A549 (cell line): ENCODE results near the gene NANOS3. TPM values are rescaled to one million over a fixed set of nuclear protein-coding genes. Genes with fewer than 3 reads are reported as not detected.
A peak's percentile ranks its signal among the peaks of the same experiment; 100 is the strongest.

Experiments
- ATOH8 ChIP-seq: fragments of 250-450 bp; sonication (Bioruptor Pico); IDR thresholded peaks from 2 replicates; pipeline ENCODE4 v1.5.0; 2020; ENCODE audit warnings: low read depth, mild to moderate bottlenecking, moderate library complexity
- CEBPB ChIP-seq, 2 experiments: fragments of >200 bp in 1 of 2; sonication (Bioruptor Twin) in 1 of 2; formaldehyde crosslinking in 1 of 2; IDR thresholded peaks; 2 replicates each; pipeline ENCODE4 v1.6.1; 2012 to 2016
- EHMT2 ChIP-seq: fragments of 200-600 bp; sonication (generic); IDR thresholded peaks from 2 replicates; pipeline ENCODE4 v1.6.1; 2016; ENCODE audit warnings: antibody characterized with exemption, low read depth, mild to moderate bottlenecking, moderate library complexity
- FOSB ChIP-seq: fragments of 250-450 bp; sonication (Bioruptor Pico); IDR thresholded peaks from 2 replicates; pipeline ENCODE4 v1.5.0; 2020; ENCODE audit warnings: mild to moderate bottlenecking, moderate library complexity
- HDAC2 ChIP-seq: fragments of 200-600 bp; sonication (generic); IDR thresholded peaks from 2 replicates; pipeline ENCODE4 v1.6.1; 2016
- HEYL ChIP-seq: fragments of 250-450 bp; sonication (Bioruptor Pico); IDR thresholded peaks from 2 replicates; pipeline ENCODE4 v1.8.0; 2021; ENCODE audit warnings: mild to moderate bottlenecking, moderate library complexity
- HMGXB4 ChIP-seq: fragments of 250-450 bp; sonication (Bioruptor Pico); IDR thresholded peaks from 2 replicates; pipeline ENCODE4 v1.5.0; 2021; ENCODE audit warnings: mild to moderate bottlenecking, moderate library complexity, borderline replicate concordance
- JUN ChIP-seq, 2 experiments: fragments of >200 bp; sonication (Bioruptor Twin); formaldehyde crosslinking; IDR thresholded peaks; 2 replicates in 1 of 2; 3 replicates in 1 of 2; pipeline ENCODE4 v1.6.1; 2016 to 2017
- KDM1A ChIP-seq: fragments of 200-600 bp; sonication (generic); IDR thresholded peaks from 2 replicates; pipeline ENCODE4 v1.6.1; 2016; ENCODE audit warnings: low read depth, mild to moderate bottlenecking
- MAX ChIP-seq: IDR thresholded peaks from 2 replicates; pipeline ENCODE4 v1.6.1; 2012
- MAZ ChIP-seq: fragments of 150-350 bp; IDR thresholded peaks from 2 replicates; pipeline ENCODE4 v1.6.1; 2014; ENCODE audit warnings: antibody characterized with exemption, low read depth, low read length, borderline replicate concordance
- MYC ChIP-seq: IDR thresholded peaks from 2 replicates; pipeline ENCODE4 v1.6.1; 2012; ENCODE audit warnings: mild to moderate bottlenecking, inconsistent platforms, low read length, improper control_type of control experiment, borderline replicate concordance
- NR3C1 ChIP-seq: fragments of >200 bp; sonication (Bioruptor Twin); formaldehyde crosslinking; IDR thresholded peaks from 3 replicates; pipeline ENCODE4 v1.6.1; 2017
- RARB ChIP-seq: fragments of 250-450 bp; sonication (Bioruptor Pico); IDR thresholded peaks from 2 replicates; pipeline ENCODE4 v1.8.0; 2021; ENCODE audit warnings: mild to moderate bottlenecking, moderate library complexity
- SMC3 ChIP-seq: fragments of >200 bp; sonication (Bioruptor Twin); formaldehyde crosslinking; IDR thresholded peaks from 3 replicates; pipeline ENCODE4 v1.6.1; 2018; ENCODE audit warnings: inconsistent platforms
- TP53 ChIP-seq: fragments of 250-450 bp; sonication (Bioruptor Pico); IDR thresholded peaks from 2 replicates; pipeline ENCODE4 v1.5.0; 2021; ENCODE audit warnings: mild to moderate bottlenecking, moderate library complexity
- polyA plus RNA-seq, 4 experiments: library from polyadenylated mRNA; depleted of rRNA in 3 of 4; stranded (reverse); fragments of >200 nt; fragmentation: RNase III in 1 of 4; extraction: RNeasy Plus Mini Kit Qiagen cat#74134 plus additional on column Dnase treatment in 1 of 4; gene quantifications; 2 replicates in 3 of 4; 3 replicates in 1 of 4; pipeline ENCODE4 v1.2.3, GENCODE V29; 2011 to 2017
- TF ChIP-seq, protein P1 (sequence below): fragments of >200 bp; sonication (Bioruptor Twin); formaldehyde crosslinking; IDR thresholded peaks from 2 replicates; pipeline ENCODE4 v1.6.1; 2016
- TF ChIP-seq, protein P2 (sequence below): fragments of 200-600 bp; sonication (generic); IDR thresholded peaks from 2 replicates; pipeline ENCODE4 v1.6.1; 2016; ENCODE audit warnings: antibody characterized with exemption, mild to moderate bottlenecking, moderate library complexity
- TF ChIP-seq, protein P3 (sequence below): fragments of 450-650 bp; IDR thresholded peaks from 2 replicates; pipeline ENCODE4 v1.6.1; 2014; ENCODE audit warnings: antibody characterized with exemption
- TF ChIP-seq, protein P4 (sequence below): IDR thresholded peaks from 2 replicates; pipeline ENCODE4 v1.6.1; 2012

The NANOS3 gene
- polyA plus RNA-seq, 2 of the 4 experiments (the other 2 are of a cell fraction) = 0.31 to 1.2 TPM

DNA sequence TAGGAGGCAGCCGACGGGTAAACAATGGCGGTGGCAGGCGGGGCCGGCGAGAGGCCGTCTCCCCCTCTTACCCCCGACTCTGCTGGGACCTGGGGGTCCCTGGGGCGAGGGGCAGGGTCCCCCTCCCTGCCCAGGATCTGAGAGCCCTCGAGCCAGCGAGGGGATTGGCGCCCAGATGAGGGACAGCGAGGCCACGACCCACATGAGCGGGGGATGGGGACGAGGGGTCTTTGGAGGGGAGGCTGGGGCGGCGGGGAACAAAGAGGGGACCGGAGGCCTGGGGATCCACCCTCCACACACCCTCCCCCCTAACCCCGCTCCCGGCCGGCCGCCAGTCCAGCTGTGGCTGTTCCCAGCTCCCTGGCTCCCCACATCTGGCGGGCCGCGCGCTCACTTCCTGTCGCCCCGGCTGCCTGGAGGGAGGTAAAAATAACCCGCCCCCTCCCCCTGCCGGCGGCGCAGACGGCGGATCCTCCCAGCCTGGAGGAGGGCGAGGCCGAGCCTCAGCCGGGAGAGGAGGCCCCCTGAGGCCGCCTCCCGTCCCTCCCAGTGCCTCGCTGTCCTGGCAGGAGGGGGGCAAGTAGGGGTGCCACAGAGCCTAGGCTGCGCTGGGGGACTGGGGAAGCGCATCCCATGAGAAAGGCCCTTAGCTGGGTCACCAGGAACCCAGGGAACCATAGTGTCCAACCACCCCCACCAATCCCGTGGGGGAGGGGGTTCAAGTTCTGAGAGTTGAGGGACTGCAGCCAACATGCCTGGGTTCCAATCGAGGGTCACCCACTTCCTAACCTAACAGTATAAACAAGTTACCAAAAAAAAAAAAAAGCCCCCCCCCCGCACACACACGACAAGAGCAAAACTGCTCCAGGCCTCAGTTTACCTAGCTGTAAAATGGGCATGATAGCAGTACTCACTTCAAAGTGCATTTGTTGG lies 29.3 kb upstream of the NANOS3 start (continued):
- TF ChIP-seq MAX = peak; percentile 60
- TF ChIP-seq MAZ = no peak
- TF ChIP-seq HDAC2 = peak; percentile 95
- TF ChIP-seq TP53 (CRISPR knock-in tag) = no peak
- no peak for TF ChIP-seq NR3C1
- TF ChIP-seq RARB (CRISPR knock-in tag) = no peak
- no peak for TF ChIP-seq CEBPB (IDR thresholded peaks at IDR 0.05)
- TF ChIP-seq SMC3 = no peak; the same call in 2 of the 3 replicates
- TF ChIP-seq, protein P1, sequence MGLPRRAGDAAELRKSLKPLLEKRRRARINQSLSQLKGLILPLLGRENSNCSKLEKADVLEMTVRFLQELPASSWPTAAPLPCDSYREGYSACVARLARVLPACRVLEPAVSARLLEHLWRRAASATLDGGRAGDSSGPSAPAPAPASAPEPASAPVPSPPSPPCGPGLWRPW = no peak
- TF ChIP-seq ATOH8 (CRISPR knock-in tag) = 0 out of 2 replicates have a peak, but pooled peaks have one; percentile 37
- TF ChIP-seq, protein P2, sequence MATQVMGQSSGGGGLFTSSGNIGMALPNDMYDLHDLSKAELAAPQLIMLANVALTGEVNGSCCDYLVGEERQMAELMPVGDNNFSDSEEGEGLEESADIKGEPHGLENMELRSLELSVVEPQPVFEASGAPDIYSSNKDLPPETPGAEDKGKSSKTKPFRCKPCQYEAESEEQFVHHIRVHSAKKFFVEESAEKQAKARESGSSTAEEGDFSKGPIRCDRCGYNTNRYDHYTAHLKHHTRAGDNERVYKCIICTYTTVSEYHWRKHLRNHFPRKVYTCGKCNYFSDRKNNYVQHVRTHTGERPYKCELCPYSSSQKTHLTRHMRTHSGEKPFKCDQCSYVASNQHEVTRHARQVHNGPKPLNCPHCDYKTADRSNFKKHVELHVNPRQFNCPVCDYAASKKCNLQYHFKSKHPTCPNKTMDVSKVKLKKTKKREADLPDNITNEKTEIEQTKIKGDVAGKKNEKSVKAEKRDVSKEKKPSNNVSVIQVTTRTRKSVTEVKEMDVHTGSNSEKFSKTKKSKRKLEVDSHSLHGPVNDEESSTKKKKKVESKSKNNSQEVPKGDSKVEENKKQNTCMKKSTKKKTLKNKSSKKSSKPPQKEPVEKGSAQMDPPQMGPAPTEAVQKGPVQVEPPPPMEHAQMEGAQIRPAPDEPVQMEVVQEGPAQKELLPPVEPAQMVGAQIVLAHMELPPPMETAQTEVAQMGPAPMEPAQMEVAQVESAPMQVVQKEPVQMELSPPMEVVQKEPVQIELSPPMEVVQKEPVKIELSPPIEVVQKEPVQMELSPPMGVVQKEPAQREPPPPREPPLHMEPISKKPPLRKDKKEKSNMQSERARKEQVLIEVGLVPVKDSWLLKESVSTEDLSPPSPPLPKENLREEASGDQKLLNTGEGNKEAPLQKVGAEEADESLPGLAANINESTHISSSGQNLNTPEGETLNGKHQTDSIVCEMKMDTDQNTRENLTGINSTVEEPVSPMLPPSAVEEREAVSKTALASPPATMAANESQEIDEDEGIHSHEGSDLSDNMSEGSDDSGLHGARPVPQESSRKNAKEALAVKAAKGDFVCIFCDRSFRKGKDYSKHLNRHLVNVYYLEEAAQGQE = no peak
- no peak; the same call in 1 of the 2 replicates for TF ChIP-seq FOSB (CRISPR knock-in tag)
- TF ChIP-seq, protein P3, sequence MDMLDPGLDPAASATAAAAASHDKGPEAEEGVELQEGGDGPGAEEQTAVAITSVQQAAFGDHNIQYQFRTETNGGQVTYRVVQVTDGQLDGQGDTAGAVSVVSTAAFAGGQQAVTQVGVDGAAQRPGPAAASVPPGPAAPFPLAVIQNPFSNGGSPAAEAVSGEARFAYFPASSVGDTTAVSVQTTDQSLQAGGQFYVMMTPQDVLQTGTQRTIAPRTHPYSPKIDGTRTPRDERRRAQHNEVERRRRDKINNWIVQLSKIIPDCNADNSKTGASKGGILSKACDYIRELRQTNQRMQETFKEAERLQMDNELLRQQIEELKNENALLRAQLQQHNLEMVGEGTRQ = no peak
- TF ChIP-seq HMGXB4 (CRISPR knock-in tag) = no peak
- TF ChIP-seq HEYL (CRISPR knock-in tag) = no peak
- TF ChIP-seq MYC = no peak
- TF ChIP-seq JUN (IDR thresholded peaks at IDR 0.05) = peak; percentile 19 to 20; a peak in 3 of 5 replicates
- peak; percentile 96 for TF ChIP-seq KDM1A
- TF ChIP-seq, protein P4, sequence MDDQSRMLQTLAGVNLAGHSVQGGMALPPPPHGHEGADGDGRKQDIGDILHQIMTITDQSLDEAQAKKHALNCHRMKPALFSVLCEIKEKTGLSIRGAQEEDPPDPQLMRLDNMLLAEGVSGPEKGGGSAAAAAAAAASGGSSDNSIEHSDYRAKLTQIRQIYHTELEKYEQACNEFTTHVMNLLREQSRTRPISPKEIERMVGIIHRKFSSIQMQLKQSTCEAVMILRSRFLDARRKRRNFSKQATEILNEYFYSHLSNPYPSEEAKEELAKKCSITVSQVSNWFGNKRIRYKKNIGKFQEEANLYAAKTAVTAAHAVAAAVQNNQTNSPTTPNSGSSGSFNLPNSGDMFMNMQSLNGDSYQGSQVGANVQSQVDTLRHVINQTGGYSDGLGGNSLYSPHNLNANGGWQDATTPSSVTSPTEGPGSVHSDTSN = peak; percentile 13; the same call in 1 of the 2 replicates
- TF ChIP-seq EHMT2 = no peak
